A172 (cell line): ENCODE data around the gene GALNT8. TPM values are rescaled to one million over a fixed set of nuclear protein-coding genes. Genes with fewer than 3 reads are reported as not detected.

ENCODE experiments used
- total RNA-seq: library from RNA; depleted of rRNA; stranded (reverse); fragments of >200 nt; shearing (Covaris generic); gene quantifications from 2 replicates; pipeline ENCODE4 v1.2.3, GENCODE V29; 2014; rRNA removed

Gene GALNT8
- total RNA-seq, 1 experiment from 2014 or later = not detected

Other genes with a start within 250 kb of the GALNT8 start
- 41.5 and 46.8 TPM in 2 replicates for gene RAD51AP1, start 181.5 kb upstream of the GALNT8 start, total RNA-seq
- 17.6 and 46.3 TPM in 2 replicates for gene DYRK4, start 158.2 kb upstream of the GALNT8 start, total RNA-seq
- gene AKAP3, start 71.3 kb upstream of the GALNT8 start, total RNA-seq = 0.14 TPM in 1 of 2 replicates, not detected in the other
- gene NDUFA9, start 71.3 kb upstream of the GALNT8 start, total RNA-seq = 70.0 and 95.3 TPM in 2 replicates
- gene KCNA1, start 189.5 kb downstream of the GALNT8 start, total RNA-seq = not detected in 2 replicates